Measurements from ENCODE around the gene SLC25A21.

DNA sequence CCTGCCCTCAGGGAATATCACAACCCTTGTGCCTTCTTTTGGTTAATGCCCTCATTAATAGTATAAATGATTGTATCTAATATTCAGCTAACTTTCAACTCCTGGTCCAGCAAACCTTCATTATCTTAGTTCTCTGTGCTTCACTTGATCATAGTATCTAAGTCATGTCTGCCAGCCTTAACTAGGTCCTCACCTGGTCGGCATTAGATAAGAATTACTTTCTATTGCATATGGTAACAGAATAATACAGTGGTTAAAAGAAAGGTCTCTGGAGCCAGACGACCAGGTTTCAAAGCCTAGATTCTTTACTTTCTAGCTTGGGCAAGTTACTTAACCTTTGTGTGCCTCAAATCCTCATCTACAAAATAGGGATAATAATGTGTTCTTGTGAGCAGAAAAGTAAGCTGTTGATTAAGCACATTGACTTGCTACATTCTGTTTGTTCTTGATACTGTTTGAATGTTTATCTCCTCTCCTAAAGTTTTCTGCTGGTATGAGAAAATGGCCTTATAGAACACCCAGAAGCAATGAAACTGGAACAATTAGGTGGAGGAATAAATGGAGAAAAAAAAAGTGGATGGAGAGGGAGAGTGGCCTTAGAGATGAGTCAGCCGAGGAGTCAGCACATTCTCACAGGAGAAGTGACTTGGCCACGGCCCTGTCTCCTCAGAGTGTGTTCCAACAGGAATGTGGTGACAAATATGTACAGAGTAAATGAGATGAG is 176.1 kb downstream of the SLC25A21 start:
- TF ChIP-seq, protein P1, sequence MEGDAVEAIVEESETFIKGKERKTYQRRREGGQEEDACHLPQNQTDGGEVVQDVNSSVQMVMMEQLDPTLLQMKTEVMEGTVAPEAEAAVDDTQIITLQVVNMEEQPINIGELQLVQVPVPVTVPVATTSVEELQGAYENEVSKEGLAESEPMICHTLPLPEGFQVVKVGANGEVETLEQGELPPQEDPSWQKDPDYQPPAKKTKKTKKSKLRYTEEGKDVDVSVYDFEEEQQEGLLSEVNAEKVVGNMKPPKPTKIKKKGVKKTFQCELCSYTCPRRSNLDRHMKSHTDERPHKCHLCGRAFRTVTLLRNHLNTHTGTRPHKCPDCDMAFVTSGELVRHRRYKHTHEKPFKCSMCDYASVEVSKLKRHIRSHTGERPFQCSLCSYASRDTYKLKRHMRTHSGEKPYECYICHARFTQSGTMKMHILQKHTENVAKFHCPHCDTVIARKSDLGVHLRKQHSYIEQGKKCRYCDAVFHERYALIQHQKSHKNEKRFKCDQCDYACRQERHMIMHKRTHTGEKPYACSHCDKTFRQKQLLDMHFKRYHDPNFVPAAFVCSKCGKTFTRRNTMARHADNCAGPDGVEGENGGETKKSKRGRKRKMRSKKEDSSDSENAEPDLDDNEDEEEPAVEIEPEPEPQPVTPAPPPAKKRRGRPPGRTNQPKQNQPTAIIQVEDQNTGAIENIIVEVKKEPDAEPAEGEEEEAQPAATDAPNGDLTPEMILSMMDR (IDR thresholded peaks at IDR 0.05): no peak
- TF ChIP-seq KDM1A (IDR thresholded peaks at IDR 0.05; ENCODE audit: low read depth) (no peak), POLR2A (IDR thresholded peaks at IDR 0.05; ENCODE audit: low read length) (no peak), ZFP36 (IDR thresholded peaks at IDR 0.05; ENCODE audit: borderline replicate concordance, partially characterized antibody) (no peak), CEBPB (IDR thresholded peaks at IDR 0.05) (no peak), RAD21 (conservative IDR thresholded peaks at IDR 0.05 in 1 of 2, IDR thresholded peaks at IDR 0.05 in 1 of 2) (no peak), RFX5 (IDR thresholded peaks at IDR 0.05) (no peak), HOXB5 (CRISPR knock-in tag; IDR thresholded peaks at IDR 0.05) (no peak), EP300 (IDR thresholded peaks at IDR 0.05) (no peak), MAZ (IDR thresholded peaks at IDR 0.05; ENCODE audit: borderline replicate concordance, low read depth, low read length) (no peak), RNF2 (IDR thresholded peaks at IDR 0.05; ENCODE audit: borderline replicate concordance, low read depth) (no peak)
- TF ChIP-seq, protein P2, sequence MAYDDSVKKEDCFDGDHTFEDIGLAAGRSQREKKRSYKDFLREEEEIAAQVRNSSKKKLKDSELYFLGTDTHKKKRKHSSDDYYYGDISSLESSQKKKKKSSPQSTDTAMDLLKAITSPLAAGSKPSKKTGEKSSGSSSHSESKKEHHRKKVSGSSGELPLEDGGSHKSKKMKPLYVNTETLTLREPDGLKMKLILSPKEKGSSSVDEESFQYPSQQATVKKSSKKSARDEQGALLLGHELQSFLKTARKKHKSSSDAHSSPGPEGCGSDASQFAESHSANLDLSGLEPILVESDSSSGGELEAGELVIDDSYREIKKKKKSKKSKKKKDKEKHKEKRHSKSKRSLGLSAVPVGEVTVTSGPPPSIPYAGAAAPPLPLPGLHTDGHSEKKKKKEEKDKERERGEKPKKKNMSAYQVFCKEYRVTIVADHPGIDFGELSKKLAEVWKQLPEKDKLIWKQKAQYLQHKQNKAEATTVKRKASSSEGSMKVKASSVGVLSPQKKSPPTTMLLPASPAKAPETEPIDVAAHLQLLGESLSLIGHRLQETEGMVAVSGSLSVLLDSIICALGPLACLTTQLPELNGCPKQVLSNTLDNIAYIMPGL (CRISPR knock-in tag; IDR thresholded peaks at IDR 0.05; ENCODE audit: borderline replicate concordance): no peak
- TF ChIP-seq, protein P3, sequence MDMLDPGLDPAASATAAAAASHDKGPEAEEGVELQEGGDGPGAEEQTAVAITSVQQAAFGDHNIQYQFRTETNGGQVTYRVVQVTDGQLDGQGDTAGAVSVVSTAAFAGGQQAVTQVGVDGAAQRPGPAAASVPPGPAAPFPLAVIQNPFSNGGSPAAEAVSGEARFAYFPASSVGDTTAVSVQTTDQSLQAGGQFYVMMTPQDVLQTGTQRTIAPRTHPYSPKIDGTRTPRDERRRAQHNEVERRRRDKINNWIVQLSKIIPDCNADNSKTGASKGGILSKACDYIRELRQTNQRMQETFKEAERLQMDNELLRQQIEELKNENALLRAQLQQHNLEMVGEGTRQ (IDR thresholded peaks at IDR 0.05): no peak
